GM19023 (cell line): ENCODE data around the gene TMEM141.
A peak's percentile ranks its signal among the peaks of the same experiment; 100 is the strongest.
"Not testable (repeated sequence)": the region's sequence is repeated elsewhere in the genome, so short reads cannot be mapped to it uniquely, and the experiment has no call there.

ENCODE experiments used
- ATAC-seq: cut with Tn5 transposase; IDR thresholded peaks from one replicate; pipeline ENCODE4 v1.9.1; 2021; ENCODE audit warnings: mild to moderate bottlenecking, moderate library complexity; ENCODE audit not compliant: unreplicated experiment

Gene TMEM141

GRCh38 chr9:136769710-136770191, 21.4 kb upstream of the TMEM141 start:
- no peak for ATAC-seq

GRCh38 chr9:136771907-136772415, 19.2 kb upstream of the TMEM141 start:
- ATAC-seq, result no peak

- no peak for ATAC-seq
These were observed 17.6 kb upstream of the TMEM141 start for GRCh38 chr9:136773386-136774044.

GRCh38 chr9:136774416-136775045, 16.6 kb upstream of the TMEM141 start:
- ATAC-seq, result no peak

GRCh38 chr9:136775191-136775590, 16.0 kb upstream of the TMEM141 start:
- no peak for ATAC-seq

- no peak for ATAC-seq
These were observed 14.2 kb upstream of the TMEM141 start for GRCh38 chr9:136776947-136777346.

- ATAC-seq, result no peak
These were observed 13.8 kb upstream of the TMEM141 start for GRCh38 chr9:136777359-136777758.

- no peak for ATAC-seq
These were observed 11.3 kb upstream of the TMEM141 start for GRCh38 chr9:136779808-136780207.

- no peak for ATAC-seq
These were observed 8.7 kb upstream of the TMEM141 start for GRCh38 chr9:136782452-136782851.

GRCh38 chr9:136784249-136784996, 6.7 kb upstream of the TMEM141 start:
- no peak for ATAC-seq

- ATAC-seq, result no peak
These were observed 6.2 kb upstream of the TMEM141 start for GRCh38 chr9:136784997-136785361.

GRCh38 chr9:136785565-136786355, 5.4 kb upstream of the TMEM141 start:
- ATAC-seq, result not testable (repeated sequence)

- ATAC-seq, result no peak
These were observed 4.7 kb upstream of the TMEM141 start for GRCh38 chr9:136786451-136786850.

GRCh38 chr9:136786983-136787382, 4.2 kb upstream of the TMEM141 start:
- ATAC-seq, result not testable (repeated sequence)

GRCh38 chr9:136787690-136788400, 3.3 kb upstream of the TMEM141 start:
- ATAC-seq, result no peak

- not testable (repeated sequence) for ATAC-seq
These were observed 2.3 kb upstream of the TMEM141 start for GRCh38 chr9:136788644-136789522.

- no peak for ATAC-seq
These were observed 1.6 kb upstream of the TMEM141 start for GRCh38 chr9:136789523-136789937.

- ATAC-seq, result peak; percentile 13
These were observed 552 bp downstream of the TMEM141 start for GRCh38 chr9:136791516-136792276.
